GM18511 (cell line): ENCODE data around the gene LZTR1.
"Not testable (repeated sequence)": the region's sequence is repeated elsewhere in the genome, so short reads cannot be mapped to it uniquely, and the experiment has no call there.

Source experiments
- ATAC-seq: cut with Tn5 transposase; IDR thresholded peaks from one replicate; pipeline ENCODE4 v1.9.1; 2021; ENCODE audit warnings: mild to moderate bottlenecking, moderate library complexity; ENCODE audit not compliant: unreplicated experiment

LZTR1 gene

GRCh38 chr22:20994128-20994901, 12.2 kb downstream of the LZTR1 start:
- ATAC-seq, result no peak

DNA sequence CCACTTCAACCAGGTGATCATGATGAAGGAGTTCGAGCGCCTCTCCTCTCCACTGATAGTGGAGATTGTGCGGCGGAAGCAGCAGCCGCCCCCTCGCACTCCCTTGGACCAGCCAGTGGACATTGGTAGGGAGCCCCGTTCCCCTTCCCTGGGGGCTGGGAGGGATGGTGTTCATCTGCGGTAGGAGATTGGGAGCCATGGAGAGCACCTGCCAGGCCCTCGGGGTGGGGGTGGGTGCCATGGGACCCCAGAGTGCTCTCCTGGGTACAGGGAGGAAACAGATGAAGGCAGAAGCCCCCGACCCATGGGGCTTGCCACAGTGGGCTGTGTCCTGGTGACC, 12.8 kb downstream of the LZTR1 start:
- no peak for ATAC-seq

- no peak for ATAC-seq
These were observed 13.4 kb downstream of the LZTR1 start for GRCh38 chr22:20995329-20996030.

GRCh38 chr22:20996031-20996410, 13.9 kb downstream of the LZTR1 start:
- ATAC-seq, result no peak

GRCh38 chr22:20996598-20997535, 14.8 kb downstream of the LZTR1 start:
- no peak for ATAC-seq

DNA sequence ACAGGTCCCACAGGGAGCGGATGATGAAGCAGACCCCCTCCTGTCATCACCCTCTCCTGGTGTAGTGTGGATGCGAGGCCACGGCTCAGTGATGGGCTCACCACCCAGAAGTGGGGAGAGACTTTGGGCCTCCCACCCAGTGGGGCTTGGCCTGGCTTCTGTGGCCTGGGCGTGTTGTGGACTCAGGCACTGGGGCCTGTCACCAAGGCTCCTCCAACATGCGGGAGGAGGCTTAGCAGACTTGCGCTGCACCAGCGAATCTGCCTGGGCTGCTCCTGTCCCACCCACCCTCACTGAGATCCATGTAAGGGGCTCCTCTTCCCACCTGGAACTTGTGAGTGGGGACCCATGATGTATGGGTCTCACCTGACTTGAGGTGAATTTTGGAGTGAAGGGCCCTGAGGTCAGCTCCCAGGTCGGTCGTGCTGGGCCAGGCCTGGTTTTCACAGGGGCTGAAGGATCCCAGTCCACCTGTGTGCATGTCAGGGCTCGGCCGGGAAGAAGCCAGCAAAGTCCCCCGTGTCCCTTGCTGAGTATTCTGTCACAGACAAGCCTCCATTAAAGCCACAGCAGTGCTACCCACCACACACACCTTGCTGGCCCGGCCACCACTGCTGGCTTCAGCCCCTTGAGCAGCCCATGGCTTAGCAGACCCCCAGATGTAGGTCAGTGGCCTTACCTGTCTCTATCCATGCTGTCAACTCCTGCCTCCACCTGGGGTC, 15.6 kb downstream of the LZTR1 start:
- ATAC-seq, result no peak

GRCh38 chr22:20998411-20999336, 16.6 kb downstream of the LZTR1 start:
- ATAC-seq, result no peak

GRCh38 chr22:20999350-21000206, 17.5 kb downstream of the LZTR1 start:
- no peak for ATAC-seq

DNA sequence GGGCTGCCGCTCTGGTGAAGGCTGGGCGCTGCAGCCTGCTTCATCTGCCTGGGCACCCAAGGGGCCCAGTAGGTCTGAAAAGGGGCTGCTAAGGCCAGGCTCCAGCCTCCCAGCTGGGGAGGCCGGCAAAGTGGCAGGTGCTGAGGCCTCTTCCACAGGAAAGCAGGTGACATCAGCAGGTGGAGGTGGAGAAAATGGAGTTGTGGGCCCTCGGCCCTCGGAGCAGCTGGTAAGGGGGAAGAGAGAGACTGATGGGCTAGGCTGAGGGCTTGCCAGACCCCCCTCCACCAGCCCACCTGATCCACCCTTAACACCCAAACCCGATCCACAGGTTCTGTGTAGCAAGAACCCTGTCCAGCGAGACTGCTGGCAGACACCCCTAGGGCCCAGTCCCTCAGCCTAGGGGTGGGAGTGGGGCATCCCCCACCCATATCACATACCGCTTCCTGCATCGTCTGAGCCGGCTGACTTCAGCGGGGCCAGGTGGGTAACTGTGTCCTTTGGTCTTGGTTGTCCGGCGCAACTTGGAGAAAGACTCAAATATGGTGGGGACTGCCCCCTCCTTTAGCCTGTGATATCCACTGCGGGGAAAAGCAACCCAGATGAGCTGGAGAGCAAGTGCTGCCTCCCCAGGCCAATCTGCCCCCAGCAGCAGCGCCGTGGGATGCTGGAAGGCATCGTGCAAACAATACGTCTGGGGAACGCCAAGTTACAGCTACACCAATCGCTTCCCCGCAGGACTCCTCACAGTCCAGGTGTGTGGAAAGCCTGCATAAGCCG, 18.3 kb downstream of the LZTR1 start:
- no peak for ATAC-seq

DNA sequence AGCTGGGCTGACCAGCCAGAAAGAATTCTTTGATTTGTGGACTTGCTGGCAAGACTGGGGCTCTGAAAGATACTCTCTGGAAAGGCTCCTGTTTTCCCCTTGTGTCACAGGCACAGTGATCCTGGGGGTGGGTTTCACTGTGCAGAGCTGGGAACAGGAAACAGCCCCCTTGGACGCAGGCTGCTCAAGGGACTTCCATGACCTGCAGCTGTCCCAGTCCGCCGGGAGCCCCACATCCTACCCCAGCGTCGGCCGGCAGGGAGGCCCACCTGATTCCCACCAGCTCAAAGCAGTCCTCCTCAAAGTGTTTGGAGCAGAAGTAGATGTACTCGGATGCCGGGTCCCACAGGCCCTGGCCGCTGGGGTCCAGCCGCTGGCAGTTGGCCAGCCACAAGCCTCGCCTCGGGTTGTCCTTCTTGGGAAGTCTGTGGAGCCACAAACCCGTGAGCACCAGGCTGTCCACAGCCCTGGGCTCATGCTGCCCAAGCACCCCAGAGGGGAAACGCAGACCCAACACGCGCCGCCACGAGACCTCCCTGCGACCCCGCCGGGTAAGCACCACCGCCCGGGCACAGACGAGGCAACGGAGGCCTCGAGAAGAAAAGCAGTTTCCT, 19.0 kb downstream of the LZTR1 start:
- ATAC-seq, result no peak

DNA sequence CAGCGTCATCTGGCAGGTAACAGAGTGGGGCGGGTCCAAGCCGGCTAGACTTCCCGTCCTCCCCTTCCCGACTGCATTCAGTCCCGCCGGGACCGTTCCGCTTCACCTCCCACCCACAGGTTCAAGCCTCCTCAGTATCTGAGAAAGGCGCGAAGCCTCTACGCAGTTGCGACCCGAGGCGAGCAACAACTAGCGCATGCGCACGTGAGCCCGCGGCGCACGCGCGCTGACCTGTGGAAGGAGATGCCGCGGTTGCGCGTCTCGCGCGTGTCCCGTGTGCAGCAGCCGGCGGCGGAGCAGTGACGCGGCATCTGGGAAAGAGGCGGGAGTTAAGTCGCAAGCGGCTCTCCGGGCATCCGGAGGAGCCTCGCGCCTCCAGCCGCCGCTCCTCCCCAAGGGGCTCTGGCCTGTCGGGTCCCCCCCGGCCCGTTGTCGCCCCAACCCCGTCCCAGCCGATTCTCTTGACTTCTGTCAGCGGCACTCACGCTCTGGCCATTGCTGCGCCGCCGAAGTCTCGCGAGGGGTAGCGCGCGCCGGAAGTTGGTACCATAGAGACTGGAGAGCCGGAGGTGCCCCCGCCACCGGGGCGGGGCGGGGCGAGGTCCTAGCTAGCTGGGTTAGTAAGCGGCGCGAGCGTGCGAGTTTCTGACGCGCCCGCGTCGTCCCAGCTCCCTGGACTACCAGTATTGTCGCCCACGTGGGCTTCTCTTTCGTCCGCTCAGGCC, 19.7 kb downstream of the LZTR1 start, which contains the start of gene THAP7:
THAP7 (minus strand) TSS at position 518 of the 725 bp plus-strand sequence; CDS start at position 311, 207 bp downstream.
- peak; percentile 92 for ATAC-seq

- ATAC-seq, result no peak
These were observed 21.7 kb downstream of the LZTR1 start for GRCh38 chr22:21003782-21004181.

- not testable (repeated sequence) for ATAC-seq
These were observed 27.1 kb downstream of the LZTR1 start for GRCh38 chr22:21009208-21009607.

- ATAC-seq, result no peak
These were observed 27.7 kb downstream of the LZTR1 start for GRCh38 chr22:21009638-21010425.

GRCh38 chr22:21010426-21011113, 28.5 kb downstream of the LZTR1 start:
- no peak for ATAC-seq
